GM12874 (cell line): ENCODE data around the gene TXNDC16.

Experiments used
- TF ChIP-seq, protein P1 (sequence below): IDR thresholded peaks from 2 replicates; pipeline ENCODE4 v1.5.1; 2011; ENCODE audit warnings: low read depth, mild to moderate bottlenecking, control low read depth, low read length, moderate library complexity; ENCODE audit not compliant: insufficient read depth

TXNDC16 gene

DNA sequence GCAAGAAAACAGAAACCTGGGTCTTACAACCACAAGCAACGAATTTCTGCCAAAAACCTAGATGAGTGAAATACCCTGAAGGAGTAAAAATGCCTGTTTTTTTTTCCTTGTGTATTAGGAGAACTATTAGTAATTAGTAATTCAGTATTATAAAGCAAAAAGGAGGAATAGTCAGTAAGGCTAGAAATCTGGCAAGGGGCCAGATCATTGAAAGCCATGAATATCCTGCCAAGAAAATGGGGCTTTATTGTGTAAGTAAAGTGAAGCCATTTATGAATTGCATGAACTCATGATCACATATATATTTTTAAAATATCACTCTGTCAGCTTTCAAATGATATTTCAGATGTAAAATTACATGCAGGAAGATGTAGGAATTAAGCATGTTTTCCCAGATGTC lies 57.9 kb downstream of the TXNDC16 start:
- TF ChIP-seq, protein P1, sequence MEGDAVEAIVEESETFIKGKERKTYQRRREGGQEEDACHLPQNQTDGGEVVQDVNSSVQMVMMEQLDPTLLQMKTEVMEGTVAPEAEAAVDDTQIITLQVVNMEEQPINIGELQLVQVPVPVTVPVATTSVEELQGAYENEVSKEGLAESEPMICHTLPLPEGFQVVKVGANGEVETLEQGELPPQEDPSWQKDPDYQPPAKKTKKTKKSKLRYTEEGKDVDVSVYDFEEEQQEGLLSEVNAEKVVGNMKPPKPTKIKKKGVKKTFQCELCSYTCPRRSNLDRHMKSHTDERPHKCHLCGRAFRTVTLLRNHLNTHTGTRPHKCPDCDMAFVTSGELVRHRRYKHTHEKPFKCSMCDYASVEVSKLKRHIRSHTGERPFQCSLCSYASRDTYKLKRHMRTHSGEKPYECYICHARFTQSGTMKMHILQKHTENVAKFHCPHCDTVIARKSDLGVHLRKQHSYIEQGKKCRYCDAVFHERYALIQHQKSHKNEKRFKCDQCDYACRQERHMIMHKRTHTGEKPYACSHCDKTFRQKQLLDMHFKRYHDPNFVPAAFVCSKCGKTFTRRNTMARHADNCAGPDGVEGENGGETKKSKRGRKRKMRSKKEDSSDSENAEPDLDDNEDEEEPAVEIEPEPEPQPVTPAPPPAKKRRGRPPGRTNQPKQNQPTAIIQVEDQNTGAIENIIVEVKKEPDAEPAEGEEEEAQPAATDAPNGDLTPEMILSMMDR: no peak

DNA sequence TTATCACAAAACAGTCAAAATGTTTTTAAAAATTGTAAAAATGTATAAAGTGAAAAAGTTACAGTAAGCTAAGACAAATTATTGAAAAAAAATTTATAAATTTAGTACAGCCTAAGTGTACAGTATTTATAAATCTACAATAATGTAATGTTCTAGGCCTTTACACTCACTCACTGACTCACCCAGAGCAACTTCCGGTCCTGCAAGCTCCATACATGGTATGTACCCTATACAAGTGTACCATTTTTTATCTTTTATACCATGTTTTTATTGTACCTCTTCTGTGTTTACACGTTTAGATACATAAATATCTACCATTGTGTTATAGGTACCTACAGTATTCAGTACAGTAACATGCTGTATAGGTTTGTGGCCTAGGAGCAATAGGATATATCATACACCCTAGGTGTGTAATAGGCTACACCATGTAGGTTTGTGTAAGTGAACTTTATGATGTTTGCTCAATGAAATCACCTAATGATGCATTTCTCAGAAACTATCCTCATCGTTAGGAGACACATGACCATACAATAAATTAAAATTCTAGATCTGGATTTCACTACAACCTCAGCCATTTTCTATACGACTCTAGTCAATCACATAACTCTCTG lies 66.8 kb downstream of the TXNDC16 start:
- TF ChIP-seq, protein P1: no peak

DNA sequence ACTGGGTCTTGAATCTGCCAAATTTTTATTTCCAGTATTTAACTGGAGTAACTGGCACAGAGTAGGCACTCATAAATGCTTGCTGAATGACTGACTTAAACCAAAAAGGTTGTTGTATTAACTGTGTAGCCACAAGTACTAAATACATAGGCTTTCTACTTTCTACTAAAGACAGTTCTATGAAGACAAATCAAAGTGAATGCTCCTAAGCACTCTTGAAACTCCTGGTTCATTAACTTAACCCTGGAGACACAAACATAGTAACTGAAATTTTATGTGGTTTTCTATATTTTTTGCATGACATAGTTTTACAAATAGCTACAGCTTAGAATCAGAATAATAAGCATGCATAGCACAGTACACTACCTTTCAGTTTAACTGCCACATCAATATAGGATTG lies 70.4 kb downstream of the TXNDC16 start:
- TF ChIP-seq, protein P1: no peak

DNA sequence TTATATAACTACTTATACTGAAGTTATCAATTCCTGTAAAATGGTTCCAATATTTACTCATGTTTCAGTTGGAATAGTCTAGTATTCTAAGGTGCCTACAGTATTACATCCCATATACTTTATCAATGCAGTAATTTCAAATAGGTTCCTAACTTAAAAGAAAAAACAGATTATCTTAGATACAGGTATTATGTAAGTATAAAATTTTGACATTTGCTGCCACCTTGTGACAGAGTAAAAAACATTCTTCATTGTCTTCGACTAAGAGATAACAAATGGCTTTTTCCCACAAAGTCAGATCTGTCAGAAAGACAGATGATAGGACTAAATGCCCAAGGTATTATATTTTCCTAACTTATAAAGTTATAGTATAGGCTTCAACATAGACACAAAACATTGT lies 78.7 kb downstream of the TXNDC16 start:
- TF ChIP-seq, protein P1: no peak

DNA sequence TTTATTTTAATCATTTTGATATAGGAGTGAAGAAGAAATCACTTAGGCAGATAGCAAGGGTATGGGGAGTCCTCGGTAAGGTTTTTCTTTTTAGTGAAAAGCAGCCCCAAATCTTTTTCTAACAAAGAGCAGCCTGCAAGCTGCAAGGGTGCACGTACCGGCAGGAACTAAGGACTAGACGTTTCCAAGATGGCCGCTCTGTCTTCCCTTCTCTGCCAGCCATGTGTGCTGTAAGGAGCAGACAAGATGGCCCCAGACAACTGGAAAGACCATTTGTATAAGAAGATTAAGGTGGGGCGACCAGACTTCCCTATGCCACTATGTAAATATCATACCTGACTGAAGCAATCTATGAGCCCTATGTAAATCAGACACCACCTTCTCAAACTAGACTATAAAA lies 79.6 kb downstream of the TXNDC16 start:
- TF ChIP-seq, protein P1: no peak

DNA sequence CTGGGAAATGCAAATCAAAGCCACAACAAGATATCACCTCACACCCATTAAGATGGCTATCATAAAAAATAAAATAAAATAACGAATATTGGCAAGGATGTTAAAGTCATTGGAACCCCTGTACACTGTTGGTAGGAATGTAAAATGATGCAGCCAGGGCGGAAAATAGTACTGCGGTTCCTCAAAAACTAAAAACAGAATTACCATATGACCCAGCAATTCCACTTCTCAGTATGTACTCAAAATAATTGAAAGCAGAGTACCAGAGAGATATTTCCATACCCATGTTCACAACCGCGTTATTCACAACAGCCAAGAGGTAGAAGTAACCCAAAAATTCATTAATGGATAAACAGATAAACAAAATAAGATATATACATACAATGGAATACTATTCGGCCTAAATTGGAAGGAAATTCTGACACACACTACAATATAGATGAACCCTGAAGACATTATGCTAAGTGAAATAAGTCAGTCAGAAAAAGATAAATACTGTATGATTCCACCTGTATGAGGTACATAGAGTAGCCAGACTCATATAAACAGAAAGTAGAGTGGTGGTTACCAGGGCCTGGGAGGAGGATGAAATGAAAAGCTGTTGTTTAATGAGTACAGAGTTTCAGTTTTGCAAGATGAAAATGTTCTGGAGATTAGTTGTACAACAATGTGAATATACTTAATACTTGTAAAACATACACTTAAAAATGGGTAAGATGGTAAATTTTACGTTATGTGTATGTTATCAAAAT lies 84.6 kb downstream of the TXNDC16 start:
- TF ChIP-seq, protein P1: no peak

DNA sequence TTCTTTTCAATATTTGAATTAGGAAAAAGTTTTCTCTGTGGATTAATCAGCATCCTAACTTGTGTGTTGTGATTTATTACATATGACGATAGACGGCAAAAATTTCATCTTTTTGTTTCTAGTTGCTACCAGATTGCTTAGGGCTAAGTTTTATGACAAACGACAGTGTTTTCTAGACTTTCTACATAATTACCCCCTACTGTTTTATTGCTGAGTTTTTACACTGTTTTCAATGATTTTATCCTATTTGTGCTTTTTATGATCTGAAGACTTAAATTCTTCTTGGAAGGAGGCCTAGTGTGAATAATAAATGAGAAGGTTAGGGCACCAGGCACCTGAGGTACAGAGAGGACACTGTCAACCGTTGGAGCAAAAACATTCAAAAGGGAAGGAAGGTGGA lies 88.1 kb downstream of the TXNDC16 start:
- TF ChIP-seq, protein P1: no peak
